ENCODE measurements around the gene SAMD14. TPM values are rescaled to one million over a fixed set of nuclear protein-coding genes. Genes with fewer than 3 reads are reported as not detected.
A peak's percentile ranks its signal among the peaks of the same experiment; 100 is the strongest.

SAMD14 gene
- total and polyA plus RNA-seq, 7 experiments from 2014 or later, result 0.70 to 0.78 TPM; not detected in 5

DNA sequence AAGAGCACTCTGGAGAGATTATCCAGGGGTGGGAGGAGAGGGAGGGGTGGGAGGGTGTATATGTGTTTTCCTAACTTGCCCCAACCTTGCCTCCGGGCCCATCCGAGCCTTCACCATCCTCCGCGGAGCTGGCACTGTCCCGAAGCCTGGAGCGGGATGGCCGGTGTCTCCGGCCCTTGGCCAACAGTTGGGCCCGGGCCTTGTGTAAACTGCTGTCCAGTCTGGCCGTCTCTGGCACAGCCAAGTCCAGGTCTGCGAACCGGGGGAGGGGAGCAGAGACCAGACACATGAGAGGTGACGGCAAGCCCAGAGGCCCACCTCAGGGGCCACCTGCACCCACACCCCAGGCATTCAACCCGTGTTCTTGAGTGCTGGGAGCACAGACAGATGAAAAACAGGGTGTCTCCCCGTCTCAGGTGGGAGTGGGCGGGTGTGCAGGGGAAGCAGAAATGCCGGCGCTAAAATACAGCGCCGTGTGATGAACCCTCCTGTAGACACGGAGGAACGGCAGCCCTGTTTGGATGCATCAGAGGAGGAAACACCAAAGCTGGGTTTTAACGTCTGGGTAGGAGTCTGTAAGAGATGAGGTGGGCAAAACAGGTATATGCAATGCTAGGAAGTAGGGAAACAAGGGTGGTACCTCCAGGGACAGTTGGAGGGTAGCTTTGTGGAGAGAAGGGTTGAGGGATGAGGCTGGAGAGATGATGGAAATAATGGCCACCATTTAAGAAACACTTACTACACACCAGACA, 11.7 kb downstream of the SAMD14 start:
- H3K27ac ChIP-seq (ENCODE audit: low read depth, low read length), result no peak overlapping the region
- H3K27me3 ChIP-seq (ENCODE audit: control insufficient read depth in 2 of 2, insufficient read depth in 2 of 2, low read length in 2 of 2), result peaks cover 4 to 9% of the 10 kb centered on the region in 2 donors
- no peak for ATAC-seq
- no peak overlapping the region for H3K4me3 ChIP-seq (ENCODE audit: low read length)
- DNase-seq, result no peak
- ChIA-PET CTCF (interaction anchor here (0.8 to 1.7 kb wide), 2 partner anchors 24 to 40 kb away, joined by 4 to 6 read pairs; no protein-coding TSS in a partner anchor), POLR2A (interaction anchor here (0.7 kb wide), 1 partner anchor 26 kb away, joined by 4 read pairs; no protein-coding TSS in a partner anchor)
- Mint-ChIP-seq H3K36me3 (no peaks in the 10 kb centered on the region), H3K4me3 (peak overlapping the region in 2 of 10 donors; percentile 20 to 49), H3K9me3 (peaks cover 0 to 5% (median 0%) of the 10 kb centered on the region in 11 donors), H3K4me1 (peaks cover 7 to 18% (median 13%) of the 10 kb centered on the region in 7 donors), H3K27me3 (peaks cover 24 to 75% (median 32%) of the 10 kb centered on the region in 5 donors), H3K27ac (peak overlapping the region in 1 of 9 donors; percentile 39)
- intact Hi-C loops (cut with micrococcal nuclease), result no loop called here
- H3K9me3 ChIP-seq (ENCODE audit: control insufficient read depth in 2 of 3, low read length in 3 of 3), result no peaks in the 10 kb centered on the region
- H3K4me1 ChIP-seq (ENCODE audit: control insufficient read depth in 2 of 2, insufficient read depth in 2 of 2, low read length in 2 of 2), result peaks cover 0 to 4% of the 10 kb centered on the region in 2 donors
- no peaks in the 10 kb centered on the region for H3K36me3 ChIP-seq (ENCODE audit: control insufficient read depth in 2 of 3, insufficient read depth in 3 of 3, low read length in 3 of 3)

DNA sequence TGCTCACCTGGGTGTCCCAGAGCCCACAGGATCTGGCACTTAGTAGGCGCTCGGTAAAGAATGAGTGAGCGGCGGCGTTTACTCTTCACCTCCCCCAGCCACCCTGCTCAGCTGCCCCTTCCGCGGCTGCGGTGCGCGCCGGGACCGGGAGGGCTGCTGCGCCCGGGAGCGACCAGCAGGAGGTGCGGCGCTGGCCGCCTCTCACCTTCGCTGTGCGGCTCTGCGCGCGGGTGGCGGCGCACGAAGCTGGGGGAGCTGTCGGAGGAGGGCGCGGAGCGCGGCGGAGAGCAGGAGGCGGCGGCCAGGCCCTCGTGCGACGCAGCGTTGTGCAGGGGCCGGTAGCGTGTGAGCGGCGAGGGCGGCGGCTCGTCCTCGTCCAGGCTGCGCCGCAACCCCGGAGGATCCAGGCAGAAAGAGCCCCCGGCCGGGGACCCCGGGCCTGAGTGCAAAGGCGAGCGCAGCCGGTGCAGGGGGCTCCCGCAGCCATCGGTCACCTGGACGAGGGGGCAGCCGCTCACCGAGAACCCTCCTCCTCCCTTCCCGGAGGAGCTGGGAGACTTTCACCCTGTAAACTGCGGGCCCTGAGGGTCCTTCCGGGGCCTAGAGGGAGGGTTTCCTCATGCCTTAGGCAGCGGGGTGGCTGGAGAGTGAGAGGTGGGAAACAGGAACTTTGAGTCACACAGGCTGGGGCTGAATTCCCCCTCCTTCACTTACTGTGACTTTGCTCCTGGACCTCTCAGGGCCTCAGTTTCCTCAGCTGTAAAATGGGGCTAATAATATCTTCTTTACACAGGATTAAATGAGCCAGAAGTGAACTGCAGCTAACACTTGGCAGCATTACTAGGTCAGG, 12.5 kb downstream of the SAMD14 start:
- Mint-ChIP-seq H3K4me1 (peaks cover 7 to 18% (median 12%) of the 10 kb centered on the region in 7 donors), H3K27ac (no peak overlapping the region), H3K27me3 (peaks cover 24 to 68% (median 32%) of the 10 kb centered on the region in 5 donors), H3K4me3 (peak overlapping the region in 9 of 10 donors; percentile 32 to 73 (median 62)), H3K36me3 (no peaks in the 10 kb centered on the region), H3K9me3 (peaks cover 0 to 5% (median 0%) of the 10 kb centered on the region in 11 donors)
- Histone ChIP-seq H3K4me3 (ENCODE audit: low read length) (peak overlapping the region; percentile 30), H3K9me3 (ENCODE audit: control insufficient read depth in 2 of 3, low read length in 3 of 3) (no peaks in the 10 kb centered on the region), H3K27me3 (ENCODE audit: control insufficient read depth in 2 of 2, insufficient read depth in 2 of 2, low read length in 2 of 2) (peaks cover 4 to 9% of the 10 kb centered on the region in 2 donors), H3K4me1 (ENCODE audit: control insufficient read depth in 2 of 2, insufficient read depth in 2 of 2, low read length in 2 of 2) (peaks cover 0 to 4% of the 10 kb centered on the region in 2 donors), H3K27ac (ENCODE audit: low read depth, low read length) (no peak overlapping the region), H3K36me3 (ENCODE audit: control insufficient read depth in 2 of 3, insufficient read depth in 3 of 3, low read length in 3 of 3) (no peaks in the 10 kb centered on the region)
- ATAC-seq (peak; percentile 94), DNase-seq (peak; percentile 38 to 70 (median 58))
- ChIA-PET CTCF (interaction anchor here (0.6 to 3.7 kb wide), 10 partner anchors 20 to 71 kb away, joined by 3 to 12 read pairs (median 3); no protein-coding TSS in a partner anchor), POLR2A (interaction anchor here (0.6 kb wide), 1 partner anchor 561 kb away, joined by 3 read pairs; no protein-coding TSS in a partner anchor)
- intact Hi-C loops (cut with micrococcal nuclease), result loop anchor here in 1 of 2 donors (1.0 kb wide), 4 partner anchors 22 to 180 kb away; partner anchors contain the start of gene PDK2

DNA sequence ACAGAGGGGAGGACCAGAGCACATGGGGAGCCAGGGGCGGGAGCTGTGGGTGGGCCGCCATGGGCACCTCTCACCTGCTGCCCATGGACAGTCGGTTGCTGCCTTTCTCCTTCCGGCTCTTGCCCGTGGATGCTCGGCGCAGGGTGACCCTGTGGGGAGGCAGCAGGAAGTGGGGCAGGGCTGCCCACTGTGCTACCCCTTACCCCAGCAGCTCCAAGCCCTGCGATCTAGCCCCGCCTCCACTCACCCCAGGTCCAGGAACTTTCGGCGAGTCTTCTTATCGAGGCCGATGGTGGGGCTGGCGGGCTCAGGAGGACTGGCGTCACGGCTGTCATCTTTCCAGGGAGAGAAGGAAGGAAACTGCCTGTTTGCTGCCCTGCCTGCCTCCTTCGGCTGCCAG, 14.2 kb downstream of the SAMD14 start:
- Histone ChIP-seq H3K9me3 (ENCODE audit: control insufficient read depth in 2 of 3, low read length in 3 of 3) (no peaks in the 10 kb centered on the region), H3K27ac (ENCODE audit: low read depth, low read length) (no peak overlapping the region), H3K4me3 (ENCODE audit: low read length) (no peak overlapping the region), H3K36me3 (ENCODE audit: control insufficient read depth in 2 of 3, insufficient read depth in 3 of 3, low read length in 3 of 3) (peaks cover 0 to 4% (median 0%) of the 10 kb centered on the region in 3 experiments), H3K4me1 (ENCODE audit: control insufficient read depth in 2 of 2, insufficient read depth in 2 of 2, low read length in 2 of 2) (peaks cover 0 to 4% of the 10 kb centered on the region in 2 donors), H3K27me3 (ENCODE audit: control insufficient read depth in 2 of 2, insufficient read depth in 2 of 2, low read length in 2 of 2) (peaks cover 4 to 9% of the 10 kb centered on the region in 2 donors)
- CTCF ChIA-PET, result interaction anchor here (0.6 to 3.7 kb wide), 4 partner anchors 22 to 764 kb away, joined by 4 to 12 read pairs (median 6); no protein-coding TSS in a partner anchor
- POLR2A ChIA-PET, result interaction anchor here (1.2 kb wide), 1 partner anchor 32 kb away, joined by 3 read pairs; no protein-coding TSS in a partner anchor
- Mint-ChIP-seq H3K27me3 (peaks cover 16 to 53% (median 31%) of the 10 kb centered on the region in 5 donors), H3K4me1 (peaks cover 7 to 18% (median 12%) of the 10 kb centered on the region in 7 donors), H3K4me3 (no peak overlapping the region), H3K9me3 (peaks cover 0 to 3% (median 0%) of the 10 kb centered on the region in 11 donors), H3K36me3 (no peaks in the 10 kb centered on the region), H3K27ac (no peak overlapping the region)
- ATAC-seq (no peak), DNase-seq (no peak)
- intact Hi-C loops (cut with micrococcal nuclease), result loop anchor here in 1 of 2 donors (1.0 to 2.0 kb wide), 2 partner anchors 46 to 83 kb away; no protein-coding TSS in a partner anchor

DNA sequence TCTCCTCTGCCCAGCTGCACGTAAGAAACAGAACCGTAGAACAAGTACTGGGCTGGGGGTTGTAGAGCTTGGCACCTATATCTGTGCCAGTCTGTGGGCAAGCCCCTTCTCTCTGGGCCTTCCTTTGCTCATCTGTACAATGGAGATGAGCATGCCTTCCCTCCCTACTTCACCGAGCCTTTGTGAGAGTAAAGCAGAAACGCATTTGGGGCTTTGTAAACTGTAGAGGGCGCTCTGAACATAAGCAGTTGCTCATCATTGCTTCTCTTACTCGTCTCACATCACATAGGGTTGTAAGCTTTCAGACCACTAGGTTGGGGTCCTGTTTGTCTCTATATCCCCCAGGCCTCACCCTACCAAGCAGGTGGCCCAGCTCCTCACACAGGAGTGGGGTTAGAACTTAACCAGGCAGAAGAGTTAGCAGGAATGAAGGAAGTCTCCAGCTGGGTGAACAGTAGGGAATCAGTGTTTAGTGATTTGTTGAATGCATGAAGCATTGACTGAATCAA, 15.1 kb downstream of the SAMD14 start:
- Histone ChIP-seq H3K4me1 (ENCODE audit: control insufficient read depth in 2 of 2, insufficient read depth in 2 of 2, low read length in 2 of 2) (peaks cover 0 to 4% of the 10 kb centered on the region in 2 donors), H3K9me3 (ENCODE audit: control insufficient read depth in 2 of 3, low read length in 3 of 3) (no peaks in the 10 kb centered on the region), H3K4me3 (ENCODE audit: low read length) (no peak overlapping the region), H3K27ac (ENCODE audit: low read depth, low read length) (no peak overlapping the region), H3K36me3 (ENCODE audit: control insufficient read depth in 2 of 3, insufficient read depth in 3 of 3, low read length in 3 of 3) (peaks cover 0 to 13% (median 0%) of the 10 kb centered on the region in 3 experiments), H3K27me3 (ENCODE audit: control insufficient read depth in 2 of 2, insufficient read depth in 2 of 2, low read length in 2 of 2) (peaks cover 4 to 9% of the 10 kb centered on the region in 2 donors)
- peak overlapping the region in 2 of 10 donors; percentile 5 to 32 for H3K4me3 Mint-ChIP-seq
- ChIA-PET POLR2A (interaction anchor here (0.9 to 1.0 kb wide), 2 partner anchors 24 to 47 kb away, joined by 3 read pairs; no protein-coding TSS in a partner anchor), CTCF (interaction anchor here (0.6 to 3.7 kb wide), 4 partner anchors 21 to 763 kb away, joined by 4 to 12 read pairs (median 6); no protein-coding TSS in a partner anchor)
- H3K27ac Mint-ChIP-seq, result peak overlapping the region in 2 of 9 donors; percentile 61 to 68
- H3K36me3 Mint-ChIP-seq, result no peaks in the 10 kb centered on the region
- H3K9me3 Mint-ChIP-seq, result peaks cover 0 to 2% (median 0%) of the 10 kb centered on the region in 11 donors
- peaks cover 14 to 44% (median 26%) of the 10 kb centered on the region in 5 donors for H3K27me3 Mint-ChIP-seq
- DNase-seq (peak in 6 of 9 donors; percentile 35 to 47 (median 41)), ATAC-seq (peak; percentile 48)
- intact Hi-C loops (cut with micrococcal nuclease), result loop anchor here in 1 of 2 donors (1.0 to 2.0 kb wide), 2 partner anchors 46 to 84 kb away; no protein-coding TSS in a partner anchor
- H3K4me1 Mint-ChIP-seq, result peaks cover 7 to 18% (median 12%) of the 10 kb centered on the region in 7 donors

DNA sequence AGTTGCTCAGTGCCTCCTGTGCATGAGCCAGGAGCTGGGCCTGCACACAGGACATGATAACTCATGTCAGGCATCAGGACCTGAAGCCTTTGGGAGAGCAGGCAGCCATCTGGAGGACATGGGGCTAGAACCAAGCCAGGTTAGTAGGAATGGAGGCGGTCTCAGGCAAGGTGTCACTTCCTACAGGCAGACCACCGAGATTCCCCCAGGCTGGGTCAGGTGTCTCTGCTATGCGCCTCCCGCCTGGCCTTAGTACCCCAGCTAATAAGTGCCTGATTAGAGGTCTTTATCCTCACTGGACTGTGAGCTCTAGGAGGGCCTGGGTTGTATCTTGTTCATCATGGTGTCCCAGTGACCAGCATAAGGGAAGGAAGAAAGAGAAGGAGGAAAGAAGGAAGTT, 15.6 kb downstream of the SAMD14 start:
- peaks cover 0 to 18% (median 0%) of the 10 kb centered on the region in 3 experiments for H3K36me3 ChIP-seq (ENCODE audit: control insufficient read depth in 2 of 3, insufficient read depth in 3 of 3, low read length in 3 of 3)
- POLR2A ChIA-PET, result interaction anchor here (0.9 to 1.0 kb wide), 2 partner anchors 25 to 48 kb away, joined by 3 read pairs; no protein-coding TSS in a partner anchor
- no peak overlapping the region for H3K27ac ChIP-seq (ENCODE audit: low read depth, low read length)
- Mint-ChIP-seq H3K4me3 (no peak overlapping the region), H3K27me3 (peaks cover 9 to 39% (median 21%) of the 10 kb centered on the region in 5 donors), H3K27ac (no peak overlapping the region), H3K36me3 (peaks cover 0 to under 1% (median 0%) of the 10 kb centered on the region in 5 donors), H3K4me1 (peaks cover 7 to 18% (median 12%) of the 10 kb centered on the region in 7 donors), H3K9me3 (peaks cover 0 to 2% (median 0%) of the 10 kb centered on the region in 11 donors)
- H3K9me3 ChIP-seq (ENCODE audit: control insufficient read depth in 2 of 3, low read length in 3 of 3), result no peaks in the 10 kb centered on the region
- H3K4me3 ChIP-seq (ENCODE audit: low read length), result no peak overlapping the region
- intact Hi-C loops (cut with micrococcal nuclease), result loop anchor here in 1 of 2 donors (2.0 kb wide), 1 partner anchor 84 kb away; no protein-coding TSS in a partner anchor
- ATAC-seq, result no peak
- CTCF ChIA-PET, result interaction anchor here (1.3 to 3.7 kb wide), 3 partner anchors 20 to 47 kb away, joined by 5 to 12 read pairs (median 8); no protein-coding TSS in a partner anchor
- peaks cover 0 to 4% of the 10 kb centered on the region in 2 donors for H3K4me1 ChIP-seq (ENCODE audit: control insufficient read depth in 2 of 2, insufficient read depth in 2 of 2, low read length in 2 of 2)
- H3K27me3 ChIP-seq (ENCODE audit: control insufficient read depth in 2 of 2, insufficient read depth in 2 of 2, low read length in 2 of 2), result peaks cover 4 to 9% of the 10 kb centered on the region in 2 donors
- DNase-seq, result no peak

Measured in naive thymus-derived CD4-positive, alpha-beta T cell (primary cell).